Measurements from ENCODE around the gene PBOV1.
"Not testable (repeated sequence)": the region's sequence is repeated elsewhere in the genome, so short reads cannot be mapped to it uniquely, and the experiment has no call there.

Gene PBOV1

DNA sequence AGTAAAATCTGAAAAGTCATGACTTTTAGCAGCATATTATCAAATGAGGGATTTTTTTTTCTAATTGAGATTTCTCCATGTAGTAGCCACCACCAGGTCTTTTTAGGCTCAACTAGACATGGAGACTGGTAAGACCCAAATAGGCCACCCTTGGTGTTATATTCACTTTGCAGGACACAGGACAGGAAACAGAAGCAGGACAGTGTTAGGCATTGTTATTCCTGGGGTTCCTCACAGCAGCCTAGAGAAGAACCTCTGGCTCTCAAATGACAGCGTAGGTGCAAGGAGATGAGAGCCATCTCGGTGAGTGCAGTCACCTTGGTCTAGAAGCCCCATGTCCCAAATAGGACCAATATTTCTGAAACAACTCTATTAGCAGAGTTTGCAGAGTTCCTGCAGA is 19.2 kb upstream of the PBOV1 start:
- no peak for DNase-seq

DNA sequence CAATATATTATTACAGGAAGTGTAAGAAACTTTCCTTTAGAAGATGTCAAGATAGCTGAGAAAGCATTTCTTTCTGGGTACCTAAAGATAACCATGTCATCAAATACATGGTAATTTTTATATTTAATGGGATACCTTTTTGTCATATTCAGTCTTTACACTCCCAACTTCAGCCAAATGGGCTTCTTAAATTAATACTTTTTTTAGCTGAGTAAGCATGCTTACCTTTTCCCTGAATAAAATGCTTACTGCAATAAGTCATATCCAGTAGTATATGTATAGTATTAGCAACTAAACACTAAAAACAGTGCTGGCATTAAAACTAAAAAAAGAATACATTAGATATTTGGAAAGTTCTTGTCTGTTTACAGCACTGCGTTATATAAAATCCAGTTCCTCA is 17.4 kb upstream of the PBOV1 start:
- DNase-seq: no peak

DNA sequence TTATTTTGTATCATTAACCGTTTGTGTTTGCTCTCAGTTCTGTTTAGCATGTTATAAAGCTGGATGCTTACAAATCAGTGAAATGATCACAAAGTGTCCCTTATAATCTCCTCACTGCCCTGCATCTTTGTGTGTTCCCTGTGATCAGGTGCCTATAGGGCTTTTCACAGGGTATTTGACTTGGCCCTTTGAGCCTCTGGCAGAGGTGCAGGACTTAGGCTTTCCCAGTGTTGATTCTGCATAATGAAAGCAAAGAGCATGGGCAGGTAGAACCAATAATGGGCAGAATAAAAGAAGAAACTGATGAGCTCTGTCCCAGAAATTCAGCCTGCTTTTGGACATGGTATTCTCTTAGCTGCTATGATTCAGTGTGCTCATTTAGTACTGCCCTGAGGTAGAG is 16.9 kb upstream of the PBOV1 start:
- DNase-seq: no peak

DNA sequence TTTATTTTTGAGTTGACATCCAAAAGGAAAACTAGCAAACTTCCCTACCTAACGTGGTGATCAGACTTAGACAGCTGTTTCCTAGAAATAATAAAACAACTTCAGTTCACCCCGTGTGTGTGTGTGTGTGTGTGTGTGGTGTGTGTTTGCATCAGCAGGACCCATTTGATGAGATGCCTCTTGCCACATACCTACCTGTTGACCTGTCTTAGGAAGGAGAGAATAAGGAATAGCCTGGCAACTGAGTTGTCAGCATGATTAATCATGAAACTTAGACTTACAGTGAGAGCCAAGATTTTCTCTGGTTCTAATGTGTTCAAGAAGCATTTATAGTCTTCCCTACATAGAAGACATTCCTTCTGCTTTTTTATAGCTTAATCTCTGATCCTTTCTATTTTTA is 16.1 kb upstream of the PBOV1 start:
- no peak for DNase-seq

DNA sequence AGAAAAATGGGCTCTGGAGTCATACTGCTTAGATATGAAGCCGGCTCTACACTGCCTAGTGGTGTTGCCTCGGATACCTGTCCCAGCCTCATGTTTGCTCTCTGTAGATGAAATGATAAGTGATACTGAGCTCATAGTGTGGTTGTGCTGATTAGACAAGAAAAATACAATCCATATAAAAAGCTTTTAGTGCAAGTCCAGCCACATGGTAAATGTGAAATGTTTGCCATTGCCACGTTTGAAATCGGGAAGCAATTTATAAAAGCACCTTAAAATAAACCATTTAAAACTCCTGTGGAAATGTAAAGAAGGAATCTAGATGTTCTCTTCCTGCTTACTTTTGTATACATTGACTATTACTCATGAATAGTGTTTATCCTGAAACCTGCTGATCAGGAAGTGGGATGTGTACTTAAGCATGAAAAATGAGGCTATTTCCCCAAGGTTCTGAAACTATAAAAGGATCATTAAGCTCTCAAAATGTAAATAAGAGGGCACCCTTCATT is 13.1 kb upstream of the PBOV1 start:
- no peak for DNase-seq

DNA sequence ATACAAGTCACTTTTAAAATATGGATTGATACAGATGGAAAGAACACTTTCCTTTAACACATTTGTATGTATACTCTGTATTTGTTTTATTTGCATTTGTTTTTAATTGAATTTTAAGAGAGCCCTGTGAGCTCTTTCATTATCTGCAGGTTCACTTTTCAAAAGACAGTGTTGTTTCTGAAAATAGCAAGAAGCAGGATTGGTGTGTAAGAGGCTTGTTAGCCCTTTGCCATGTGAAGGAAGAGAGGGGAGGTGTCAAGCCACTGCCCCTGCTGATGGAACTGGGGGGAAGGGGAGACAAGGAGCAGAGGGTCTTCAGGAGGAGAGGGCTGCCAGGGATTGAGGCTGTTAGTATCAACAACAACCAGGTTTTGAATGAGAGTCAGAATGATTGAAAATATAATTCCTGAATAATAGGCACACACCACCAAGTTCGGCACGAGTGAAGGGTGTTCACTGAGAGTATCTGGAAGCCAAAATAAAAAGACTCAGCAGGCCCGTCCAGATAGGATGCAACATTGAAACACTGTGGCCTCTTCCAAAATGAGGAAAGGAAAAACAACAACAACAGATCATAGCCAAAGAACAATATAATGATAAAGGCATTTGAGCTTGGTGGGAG is 12.6 kb upstream of the PBOV1 start:
- DNase-seq: no peak

DNA sequence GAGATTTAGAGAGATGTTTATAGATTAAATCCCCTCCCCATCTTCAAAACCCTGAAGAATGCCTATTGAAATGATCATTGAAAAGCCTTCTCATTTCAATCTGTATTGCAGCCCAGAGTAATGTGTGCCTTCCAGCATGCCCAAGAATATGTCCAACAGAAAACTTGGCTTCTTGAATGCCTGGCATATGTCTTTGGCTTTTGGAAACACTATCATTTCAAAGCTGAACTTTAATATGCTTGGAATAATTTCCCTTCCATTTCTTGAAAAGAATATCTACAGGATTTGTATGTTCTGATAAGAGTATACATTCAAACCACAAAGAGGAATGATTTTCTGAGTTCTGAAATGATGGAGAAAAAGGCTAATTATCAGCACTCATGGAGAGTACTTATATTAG is 11.9 kb upstream of the PBOV1 start:
- DNase-seq: no peak

DNA sequence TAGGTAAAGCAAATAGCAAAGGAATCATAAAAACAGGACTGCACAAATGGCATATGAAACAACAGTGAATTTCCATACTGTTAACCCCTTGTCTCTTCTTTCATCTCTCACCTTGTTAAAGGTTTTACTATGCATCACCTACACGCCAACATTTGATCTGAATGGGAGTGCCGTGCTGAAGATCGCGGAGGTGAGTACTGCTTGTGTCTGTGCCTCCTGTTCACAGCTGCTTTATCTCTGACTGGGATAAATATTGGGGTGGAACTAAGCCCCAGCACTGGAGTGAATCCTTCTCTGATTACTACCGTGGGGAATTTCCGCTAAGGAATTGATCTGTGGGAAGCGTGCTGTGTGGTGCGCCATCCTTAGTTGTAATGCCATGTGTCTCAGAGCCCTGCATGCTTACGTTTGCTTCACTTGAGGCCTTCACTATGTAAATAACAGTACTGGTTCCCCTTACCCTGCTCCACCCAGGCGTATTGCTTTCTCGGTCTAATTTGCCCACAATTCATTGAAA is 11.4 kb upstream of the PBOV1 start:
- DNase-seq: no peak

DNA sequence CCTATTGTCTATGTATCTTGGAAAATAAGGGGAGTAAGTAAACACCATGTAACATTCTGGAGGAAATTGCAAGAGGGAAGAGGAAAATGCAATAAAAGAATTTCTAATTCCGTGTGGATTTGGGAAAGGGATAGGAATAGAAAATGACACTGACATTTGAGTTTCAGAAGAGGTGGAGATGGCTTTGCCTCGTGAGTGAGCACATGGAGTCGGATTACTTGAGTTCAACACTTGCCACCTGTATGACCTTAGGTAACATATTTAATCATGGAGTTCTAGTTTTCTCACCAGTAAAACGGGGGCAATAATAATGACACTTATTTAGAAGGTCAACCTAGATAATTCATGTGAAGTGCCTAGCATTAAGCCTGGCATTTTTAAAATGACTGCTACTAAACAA is 10.8 kb upstream of the PBOV1 start:
- DNase-seq: no peak

DNA sequence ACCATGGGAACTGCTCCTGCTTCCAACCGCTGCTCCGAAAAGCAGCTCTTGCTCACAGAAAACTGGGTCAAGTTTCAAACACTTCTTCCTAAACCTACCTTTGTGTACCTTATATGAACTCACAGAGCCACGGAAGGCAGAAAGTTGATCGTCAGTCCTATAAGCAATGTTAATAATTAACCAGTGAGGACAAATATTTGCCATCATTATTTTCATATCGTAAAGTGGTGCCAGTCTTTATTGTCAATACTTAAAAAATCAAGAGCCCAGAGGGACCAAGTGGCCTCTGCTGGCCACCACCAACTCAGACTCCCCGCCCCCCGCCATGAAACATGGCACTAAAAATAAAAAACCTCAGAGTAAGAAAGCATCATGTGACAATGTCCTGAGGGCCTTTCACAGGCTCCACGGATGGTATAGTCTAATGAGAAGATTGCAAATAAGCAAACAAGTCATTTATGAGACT is 9.1 kb upstream of the PBOV1 start:
- no peak for DNase-seq

DNA sequence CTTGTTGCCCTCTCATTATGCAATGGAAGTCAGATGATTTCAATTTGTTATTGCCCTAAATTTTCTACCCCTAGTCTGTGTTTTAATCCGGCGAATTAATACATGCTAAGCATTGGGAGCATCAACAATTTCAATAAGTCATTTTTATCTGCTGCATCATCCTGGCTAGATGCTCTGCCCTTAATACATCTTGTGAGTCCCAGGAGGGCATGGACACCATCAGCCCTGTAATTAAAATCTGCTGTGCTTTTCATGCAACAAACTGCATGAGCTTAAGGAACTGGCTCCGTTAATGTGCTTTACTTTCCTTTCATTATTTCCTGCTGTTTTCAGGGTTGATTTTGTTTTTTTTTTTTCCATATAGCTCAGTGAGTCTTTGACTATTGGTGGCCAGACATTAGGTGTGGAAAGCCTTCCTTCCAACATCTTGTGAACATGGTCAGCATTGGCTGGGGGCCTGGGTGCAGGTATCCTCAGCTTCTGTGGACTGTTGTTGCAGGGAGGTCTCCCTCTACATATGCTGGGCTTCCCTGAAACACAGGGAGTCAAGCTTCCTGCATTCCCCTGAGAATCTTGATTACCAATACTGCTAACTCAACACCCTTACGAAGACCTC is 8.5 kb upstream of the PBOV1 start:
- no peak for DNase-seq

DNA sequence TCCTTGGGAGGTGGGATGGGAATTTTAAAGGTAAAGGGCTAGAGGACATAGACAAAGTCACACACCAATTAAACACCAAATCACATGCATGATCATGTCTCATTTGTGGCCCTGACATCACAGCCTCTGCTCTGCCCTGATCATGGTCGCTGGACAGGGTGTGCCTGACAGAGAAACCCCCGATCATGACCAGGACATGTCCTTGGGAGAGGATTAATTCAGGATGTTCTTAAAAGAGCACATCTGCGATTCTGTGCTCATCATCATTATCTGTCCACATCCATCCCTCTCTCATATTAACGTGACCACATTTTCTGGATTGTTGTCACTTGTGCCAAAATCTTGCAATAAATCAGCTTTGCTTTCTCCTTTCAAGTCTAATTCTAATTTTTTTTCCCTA is 7.7 kb upstream of the PBOV1 start:
- no peak for DNase-seq

DNA sequence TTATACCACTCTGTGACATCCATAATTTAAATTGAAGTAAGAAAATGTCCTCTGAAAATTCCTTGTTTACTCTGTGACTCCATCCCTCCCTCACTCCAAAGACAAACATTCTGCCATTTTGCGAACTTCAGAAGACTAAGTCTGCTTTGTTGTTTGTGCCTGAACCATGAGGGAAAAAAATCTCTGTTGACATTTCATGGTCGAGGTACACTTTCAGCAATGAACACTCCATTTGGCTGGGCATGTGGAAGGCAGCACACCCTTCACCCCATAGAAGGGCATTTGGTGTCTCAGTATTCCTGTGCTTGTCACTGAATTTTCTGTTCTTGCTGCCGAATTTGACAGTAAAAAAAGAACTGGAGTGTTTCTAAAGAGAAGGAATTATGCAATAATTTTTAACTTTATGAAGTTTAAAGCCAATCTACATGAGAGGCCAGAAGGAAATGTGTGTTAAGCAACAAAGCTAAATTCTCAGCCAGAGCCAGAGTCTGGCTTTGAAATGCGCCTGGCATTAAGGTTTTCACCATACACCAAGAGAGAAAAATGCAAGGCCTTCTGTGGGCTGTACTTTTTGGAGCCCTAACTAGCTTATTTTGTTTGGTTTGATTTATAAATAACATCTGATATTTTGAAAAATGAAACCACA is 4.7 kb upstream of the PBOV1 start:
- DNase-seq: no peak

DNA sequence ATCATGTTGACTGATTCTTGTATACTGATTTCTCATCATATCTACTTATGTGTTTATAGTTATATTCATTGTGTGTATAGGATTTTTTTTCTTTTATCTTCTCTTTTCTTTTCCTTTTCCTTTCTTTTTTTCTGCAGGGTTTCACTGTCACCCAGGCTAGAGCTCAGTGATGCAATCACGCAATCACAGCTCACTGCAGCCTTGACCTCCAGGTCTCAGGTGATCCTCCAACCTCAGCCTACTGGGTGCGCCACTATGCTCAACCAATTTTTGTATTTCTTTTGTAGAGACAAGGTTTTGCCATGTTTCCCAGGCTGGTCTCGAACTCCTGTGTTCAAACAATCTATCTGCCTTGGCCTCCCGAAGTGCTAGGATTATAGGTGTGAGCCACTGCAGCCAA is 1.6 kb upstream of the PBOV1 start:
- no peak for DNase-seq

DNA sequence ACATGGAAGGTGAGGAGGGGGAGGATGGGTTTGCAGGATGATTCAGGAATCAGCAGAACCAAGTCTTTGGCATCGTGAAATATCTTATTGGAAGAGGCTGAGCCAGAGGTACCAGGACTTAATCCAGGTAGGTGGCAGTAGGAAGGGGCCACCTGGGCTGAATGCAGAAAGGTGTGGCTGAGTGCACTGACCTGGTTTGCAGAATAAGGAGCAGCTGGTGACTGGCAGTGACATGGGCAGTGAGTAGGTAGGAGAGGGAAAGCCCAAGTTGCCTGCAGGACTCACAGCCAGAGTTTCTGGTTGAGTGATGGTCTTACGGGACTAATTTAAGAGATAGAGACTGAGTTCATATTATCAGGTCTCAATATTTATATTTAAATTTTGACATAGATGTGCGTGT is 1.1 kb upstream of the PBOV1 start:
- no peak for DNase-seq

DNA sequence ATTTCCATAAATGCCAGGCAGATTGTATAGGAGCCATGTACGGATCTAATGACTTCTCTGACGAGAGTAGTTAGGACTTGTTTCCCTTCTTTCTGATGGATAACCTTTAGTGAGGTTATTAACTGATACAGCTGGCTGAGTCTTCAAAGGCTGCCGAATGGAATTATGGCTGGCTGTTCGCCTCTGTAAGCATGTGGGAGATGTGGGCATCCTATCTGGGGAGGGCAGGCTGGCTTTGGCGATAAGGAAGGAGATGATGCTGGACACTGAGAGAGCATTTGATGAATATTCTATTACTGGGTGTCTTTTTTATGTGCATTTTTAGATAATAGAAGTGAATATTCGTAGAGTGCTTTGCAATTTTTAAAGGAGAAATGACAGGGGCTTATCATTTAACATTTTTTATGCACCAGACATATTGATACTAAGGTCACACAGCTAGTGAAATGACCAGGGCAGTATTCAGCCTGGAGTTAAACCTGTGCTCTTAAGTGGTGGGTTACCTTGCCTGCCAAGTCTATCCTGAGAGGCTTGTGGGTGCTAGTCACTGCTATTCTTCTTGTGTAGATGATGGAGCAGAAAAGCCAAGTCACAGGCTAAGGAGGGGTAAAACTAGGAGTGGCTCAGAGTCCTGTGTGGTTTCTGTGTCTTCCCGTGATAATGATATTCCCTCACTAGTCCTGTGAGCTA is 3.1 kb downstream of the PBOV1 start:
- DNase-seq: peak; percentile 49

DNA sequence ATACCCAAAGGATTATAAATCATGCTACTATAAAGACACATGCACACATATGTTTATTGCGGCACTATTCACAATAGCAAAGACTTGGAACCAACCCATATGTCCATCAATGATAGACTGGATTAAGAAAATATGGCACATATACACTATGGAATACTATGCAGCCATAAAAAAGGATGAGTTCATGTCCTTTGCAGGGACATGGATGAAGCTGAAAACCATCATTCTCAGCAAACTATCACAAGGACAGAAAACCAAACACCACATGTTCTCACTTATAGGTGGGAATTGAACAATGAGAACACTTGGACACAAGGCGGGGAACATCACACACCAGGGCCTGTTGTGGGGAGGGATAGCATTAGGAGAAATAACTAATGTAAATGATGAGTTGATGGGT is 5.8 kb downstream of the PBOV1 start:
- DNase-seq: not testable (repeated sequence)

DNA sequence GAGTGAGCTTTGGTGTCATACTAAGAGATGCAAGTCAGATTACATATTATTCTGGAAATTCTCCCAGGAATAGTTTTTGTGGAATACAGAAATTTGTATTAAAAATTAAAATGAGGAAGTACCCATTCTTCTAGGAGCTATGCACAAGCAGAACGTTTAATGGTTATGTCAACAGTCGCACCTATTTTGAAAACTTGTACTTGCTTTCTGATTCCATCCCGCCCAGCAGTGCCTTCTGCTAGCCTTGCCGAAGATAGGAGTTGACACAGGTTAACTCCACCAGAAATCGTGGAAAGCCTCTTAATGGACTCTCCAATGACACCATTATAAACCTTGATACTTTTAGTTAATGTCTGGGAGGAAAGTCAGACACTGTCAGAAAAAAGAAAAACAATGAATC is 6.7 kb downstream of the PBOV1 start:
- no peak for DNase-seq

DNA sequence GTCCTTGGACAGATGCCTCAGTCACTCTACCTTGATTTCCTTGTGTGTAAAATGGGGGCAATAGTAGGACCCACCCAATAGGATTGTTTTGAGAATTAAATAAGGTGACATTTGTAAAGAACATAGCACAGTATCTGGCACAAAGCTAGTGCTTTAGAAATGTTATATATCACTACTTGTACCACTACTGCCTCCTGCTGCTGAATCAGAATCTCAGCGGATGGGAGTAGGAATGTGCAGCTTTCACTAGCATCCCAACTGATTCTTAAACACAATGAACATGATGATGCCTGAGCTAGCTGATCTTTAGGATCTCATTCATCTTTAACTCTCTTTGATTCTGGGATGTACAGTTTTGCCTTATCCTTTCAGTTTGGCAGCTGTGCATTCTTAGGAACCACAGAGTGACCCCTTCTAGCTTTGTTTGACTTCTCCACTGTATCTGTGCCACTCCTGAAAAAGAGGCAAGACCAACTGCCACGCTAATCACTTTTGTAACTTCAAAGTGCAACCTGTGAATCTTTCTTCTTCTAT is 7.2 kb downstream of the PBOV1 start:
- no peak for DNase-seq

DNA sequence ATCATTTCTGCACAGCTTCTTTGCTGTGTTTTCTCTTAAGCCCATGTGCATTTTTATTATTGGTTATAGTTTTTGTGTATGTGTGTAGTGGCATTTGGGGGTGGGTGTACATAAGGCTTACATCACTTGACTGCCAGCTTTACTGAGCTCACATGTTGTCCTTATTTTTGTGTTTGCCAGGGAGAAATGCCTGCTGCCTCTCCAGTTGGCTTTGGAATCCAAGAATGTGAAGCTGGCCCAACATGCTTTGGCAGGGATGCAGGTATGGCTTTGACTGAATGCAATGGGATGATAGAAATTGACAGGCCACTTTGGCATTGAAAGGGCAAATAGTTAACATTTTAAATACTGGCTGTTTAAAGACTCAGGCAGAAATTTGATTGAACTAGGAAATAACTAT is 11.4 kb downstream of the PBOV1 start:
- DNase-seq: no peak

DNA sequence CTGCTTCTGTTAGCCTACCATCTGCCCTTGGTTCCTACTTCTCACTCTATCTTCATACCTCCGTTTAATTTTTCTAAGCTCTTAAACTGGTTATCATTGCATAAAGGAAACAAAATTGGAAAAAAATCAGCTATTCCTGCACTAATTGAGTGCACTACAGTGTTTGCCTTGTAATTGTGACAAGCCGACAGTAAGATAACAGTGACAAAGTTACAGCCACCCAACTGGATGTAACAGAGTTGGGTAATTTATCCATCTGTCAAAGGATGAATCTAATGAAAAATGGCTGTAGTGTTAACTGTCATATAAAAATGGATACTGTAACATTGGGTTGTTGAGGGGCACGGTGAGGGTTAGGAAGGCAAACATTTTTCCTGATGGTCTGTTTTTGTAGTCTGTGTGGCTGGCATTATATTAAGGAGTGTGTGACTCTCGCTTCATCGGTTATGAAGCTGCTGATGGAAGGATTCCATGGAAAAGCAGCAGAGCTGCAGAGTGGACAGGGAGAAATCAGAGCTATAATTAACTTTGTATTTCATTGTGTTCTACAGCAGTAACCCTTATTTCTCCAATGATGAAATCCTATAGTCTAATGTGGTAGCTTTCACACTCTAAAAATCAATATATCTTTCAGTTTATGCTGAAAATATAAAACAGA is 12.7 kb downstream of the PBOV1 start:
- no peak for DNase-seq

DNA sequence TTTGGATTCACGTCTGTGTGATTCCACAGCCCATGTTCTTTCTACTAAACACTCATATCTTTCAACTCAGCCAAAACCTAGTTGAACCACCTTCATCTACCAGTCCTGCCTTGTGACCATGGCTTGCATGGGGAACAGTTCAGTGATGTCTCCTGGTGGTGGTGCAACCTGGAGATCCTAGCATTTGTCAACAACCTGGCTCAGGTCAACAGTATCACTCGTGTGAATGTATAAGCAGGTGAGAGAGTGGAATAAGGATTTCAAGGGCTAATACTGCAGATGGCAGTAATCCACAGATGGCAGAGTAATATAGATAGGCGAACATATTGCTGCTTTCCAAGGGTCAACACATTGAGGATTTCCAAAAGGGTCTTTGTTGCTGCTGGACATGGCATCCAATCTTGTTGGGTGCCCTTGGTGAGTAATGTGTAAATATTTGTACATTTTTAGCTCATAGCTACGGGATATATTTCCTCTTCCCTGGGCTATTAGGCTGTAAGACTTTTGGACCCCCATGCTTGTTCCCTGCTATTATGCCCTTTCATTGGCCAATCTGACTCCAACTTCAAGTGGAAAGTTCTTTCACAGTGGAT is 13.4 kb downstream of the PBOV1 start:
- DNase-seq: no peak

Data from OCI-M1 (cell line).